Endothelial cell of umbilical vein (primary cell): ENCODE measurements around the gene ZNF462. TPM values are rescaled to one million over a fixed set of nuclear protein-coding genes. Genes with fewer than 3 reads are reported as not detected.
"Not testable (repeated sequence)": the region's sequence is repeated elsewhere in the genome, so short reads cannot be mapped to it uniquely, and the experiment has no call there.

Experiments
- BruUV-seq: library from RNA; stranded (reverse); fragments of 400-500 nt; replicated peaks from 2 replicates; lab custom pipeline; 2021; lab: Mats Ljungman, UMichigan
- CTCF ChIA-PET: fragments of 300-600, 350-600 bp; sonication (Branson Sonifier 250); formaldehyde crosslinking; loops from one replicate; lab custom pipeline; 2021; ENCODE audit warnings: antibody characterized with exemption, inconsistent platforms; lab: Charles Lee
- POLR2A ChIA-PET: fragments of 300-600, 350-600 bp; sonication (Branson Sonifier 250); formaldehyde crosslinking; loops from one replicate; lab custom pipeline; 2021; ENCODE audit warnings: antibody characterized with exemption, inconsistent platforms; lab: Charles Lee
- DNase-seq: peaks from one replicate; pipeline ENCODE4 v3.0.0-alpha.2; 2011; ENCODE audit warnings: low read depth, low spot score
- FAIRE-seq: peaks from 2 replicates; lab custom pipeline; 2011; peaks lifted over from hg19 to GRCh38; lab: Jason Lieb, UNC
- H2AFZ ChIP-seq: 2 replicates; pipeline ENCODE4 v1.6.0; 2012; ENCODE audit warnings: low read depth, low read length, control low read depth, inconsistent platforms
- H3K27ac ChIP-seq: 2 replicates; pipeline ENCODE4 v1.5.1; 2011; ENCODE audit warnings: low read depth, mild to moderate bottlenecking, control low read depth, low read length, moderate library complexity; ENCODE audit not compliant: insufficient read depth
- H3K27me3 ChIP-seq, 2 experiments: 2 replicates each; pipeline versions ENCODE4 v1.6.0 to v1.6.1; 2011; ENCODE audit warnings: low read length in 2 of 2, mixed read lengths in 1 of 2; ENCODE audit not compliant: control insufficient read depth in 2 of 2, insufficient read depth in 2 of 2
- H3K36me3 ChIP-seq, 2 experiments: 2 replicates in 1 of 2; 3 replicates in 1 of 2; pipeline ENCODE4 v1.5.1; 2011; ENCODE audit warnings: low read length in 2 of 2, mild to moderate bottlenecking in 1 of 2, moderate library complexity in 1 of 2; ENCODE audit not compliant: control insufficient read depth in 2 of 2, insufficient read depth in 2 of 2; ENCODE audit errors: extremely low read depth in 1 of 2
- H3K4me1 ChIP-seq: 3 replicates; pipeline ENCODE4 v1.5.1; 2011; ENCODE audit warnings: mild to moderate bottlenecking, low read length; ENCODE audit not compliant: control insufficient read depth, insufficient read depth; ENCODE audit errors: extremely low read depth
- H3K4me2 ChIP-seq: 2 replicates; pipeline ENCODE4 v1.6.1; 2011; ENCODE audit warnings: low read length, control low read depth, mixed read lengths; ENCODE audit not compliant: insufficient read depth
- H3K4me3 ChIP-seq, 3 experiments: fragments of 200-600 bp in 1 of 3; sonication (generic), shearing (Covaris generic) in 1 of 3; replicated peaks in 1 of 3; 2 replicates each; pipeline ENCODE4 v1.5.1; 2011 to 2016; ENCODE audit warnings: control low read depth in 3 of 3, low read length in 3 of 3, mild to moderate bottlenecking in 2 of 3, inconsistent platforms in 1 of 3, low read depth in 1 of 3, moderate library complexity in 1 of 3; ENCODE audit not compliant: insufficient read depth in 1 of 3
- H3K79me2 ChIP-seq: 2 replicates; pipeline ENCODE4 v1.6.0; 2012; ENCODE audit warnings: low read length, inconsistent platforms; ENCODE audit not compliant: control insufficient read depth, insufficient read depth
- H3K9ac ChIP-seq: replicated peaks from 2 replicates; pipeline ENCODE3; 2011; ENCODE audit warnings: low read length, control low read depth; ENCODE audit not compliant: insufficient read depth; ENCODE audit errors: extremely low read depth
- H3K9me1 ChIP-seq: replicated peaks from 3 replicates; pipeline ENCODE4 v1.6.0; 2011; ENCODE audit warnings: mild to moderate bottlenecking, low read length; ENCODE audit not compliant: control insufficient read depth, insufficient read depth; ENCODE audit errors: extremely low read depth
- H3K9me3 ChIP-seq: replicated peaks from 2 replicates; pipeline ENCODE4 v1.5.1; 2012; ENCODE audit warnings: low read length, inconsistent platforms; ENCODE audit not compliant: control insufficient read depth, insufficient read depth
- H4K20me1 ChIP-seq: replicated peaks from 2 replicates; pipeline ENCODE3; 2011; ENCODE audit warnings: mild to moderate bottlenecking, low read length; ENCODE audit not compliant: control insufficient read depth, insufficient read depth; ENCODE audit errors: extremely low read depth
- EZH2 ChIP-seq: IDR thresholded peaks from 2 replicates; pipeline ENCODE4 v1.6.1; 2012; ENCODE audit warnings: borderline replicate concordance, low read depth, mild to moderate bottlenecking, moderate library complexity, low read length, inconsistent platforms; ENCODE audit not compliant: severe bottlenecking
- FOS ChIP-seq: IDR thresholded peaks from 2 replicates; pipeline ENCODE4 v1.6.1; 2011; ENCODE audit warnings: mild to moderate bottlenecking, low read length, moderate library complexity, borderline replicate concordance; ENCODE audit not compliant: insufficient read depth
- GATA2 ChIP-seq: IDR thresholded peaks from 2 replicates; pipeline ENCODE4 v1.7.0; 2011; ENCODE audit warnings: low read depth, mild to moderate bottlenecking, moderate library complexity, mixed read lengths, low read length; ENCODE audit not compliant: insufficient read length, insufficient read depth
- JUN ChIP-seq: IDR thresholded peaks from 2 replicates; pipeline ENCODE4 v1.6.1; 2011; ENCODE audit warnings: borderline replicate concordance, low read depth; ENCODE audit not compliant: insufficient read length, insufficient read depth
- MYC ChIP-seq: IDR thresholded peaks from one replicate; pipeline ENCODE4 v1.6.1; 2011; ENCODE audit warnings: mild to moderate bottlenecking, low read depth, low read length
- POLR2A ChIP-seq: IDR thresholded peaks from 2 replicates; pipeline ENCODE4 v1.6.1; 2012; ENCODE audit warnings: low read depth, mild to moderate bottlenecking, control low read depth, low read length
- POLR2AphosphoS5 ChIP-seq: IDR thresholded peaks from 2 replicates; pipeline ENCODE4 v1.6.1; 2012; ENCODE audit warnings: low read depth, mild to moderate bottlenecking, control low read depth, low read length, moderate library complexity; ENCODE audit not compliant: insufficient read depth
- dilution Hi-C: fragments of 300-500 bp; cut with MboI; formaldehyde crosslinking; loops from one replicate; pipeline ENCODE4 v1.15.0; 2019; ENCODE audit warnings: low sequenced_read_pairs; ENCODE audit not compliant: extremely low pct_ligation_motif_present
- intact Hi-C: fragments of 100-400 bp; cut with micrococcal nuclease; formaldehyde crosslinking; loops from one replicate; pipeline ENCODE4 v1.10.0; 2022
- polyA plus RNA-seq, 4 experiments: library from polyadenylated mRNA; depleted of rRNA in 3 of 4; stranded (reverse) in 3 of 4; unstranded in 1 of 4; fragments of >200 nt; gene quantifications; 2 replicates each; pipeline versions ENCODE4 v1.2.1 to v1.2.3, GENCODE V29; 2011 to 2012; ENCODE audit warnings: missing spikeins in 1 of 4
- total RNA-seq: library from RNA; stranded (reverse); gene quantifications from 2 replicates; pipeline ENCODE4 v1.2.3, GENCODE V29; 2021
- TF ChIP-seq, protein P1 (sequence below): IDR thresholded peaks from 2 replicates; pipeline ENCODE4 v1.6.1; 2011; ENCODE audit not compliant: insufficient read depth, insufficient read length
- TF ChIP-seq, protein P2 (sequence below), 2 donors: IDR thresholded peaks; 1 replicate in 1 of 2; 2 replicates in 1 of 2; pipeline ENCODE4 v1.5.1; 2011; ENCODE audit warnings: low read length in 2 of 2, mild to moderate bottlenecking in 2 of 2, moderate library complexity in 2 of 2, control low read depth in 1 of 2, inconsistent platforms in 1 of 2, low read depth in 1 of 2; ENCODE audit not compliant: insufficient read depth in 1 of 2; ENCODE audit errors: extremely low read depth in 1 of 2

The ZNF462 gene
- total and polyA plus RNA-seq, 2 donors (not counting 3 experiments of a cell fraction or from before 2014, with no cell fraction given), result 6.2 to 24.7 TPM

GRCh38 chr9:106897751-106898150 lies 34.8 kb downstream of the ZNF462 start:
- Histone ChIP-seq H3K36me3 (no peaks in the 10 kb centered on the region), H3K4me2 (no peak overlapping the region), H3K27ac (no peak overlapping the region), H3K9me1 (no peaks in the 10 kb centered on the region), H2AFZ (no peak overlapping the region), H3K79me2 (no peaks in the 10 kb centered on the region), H3K4me1 (peaks cover 12% of the 10 kb centered on the region), H3K27me3 (no peaks in the 10 kb centered on the region), H3K9me3 (no peaks in the 10 kb centered on the region), H3K4me3 (no peak overlapping the region), H4K20me1 (no peaks in the 10 kb centered on the region), H3K9ac (no peak overlapping the region)
- TF ChIP-seq POLR2A (no peak), FOS (no peak), JUN (no peak), EZH2 (no peak), MYC (no peak), POLR2AphosphoS5 (no peak), GATA2 (no peak)
- TF ChIP-seq, protein P1, sequence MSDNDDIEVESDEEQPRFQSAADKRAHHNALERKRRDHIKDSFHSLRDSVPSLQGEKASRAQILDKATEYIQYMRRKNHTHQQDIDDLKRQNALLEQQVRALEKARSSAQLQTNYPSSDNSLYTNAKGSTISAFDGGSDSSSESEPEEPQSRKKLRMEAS, result no peak
- TF ChIP-seq, protein P2, sequence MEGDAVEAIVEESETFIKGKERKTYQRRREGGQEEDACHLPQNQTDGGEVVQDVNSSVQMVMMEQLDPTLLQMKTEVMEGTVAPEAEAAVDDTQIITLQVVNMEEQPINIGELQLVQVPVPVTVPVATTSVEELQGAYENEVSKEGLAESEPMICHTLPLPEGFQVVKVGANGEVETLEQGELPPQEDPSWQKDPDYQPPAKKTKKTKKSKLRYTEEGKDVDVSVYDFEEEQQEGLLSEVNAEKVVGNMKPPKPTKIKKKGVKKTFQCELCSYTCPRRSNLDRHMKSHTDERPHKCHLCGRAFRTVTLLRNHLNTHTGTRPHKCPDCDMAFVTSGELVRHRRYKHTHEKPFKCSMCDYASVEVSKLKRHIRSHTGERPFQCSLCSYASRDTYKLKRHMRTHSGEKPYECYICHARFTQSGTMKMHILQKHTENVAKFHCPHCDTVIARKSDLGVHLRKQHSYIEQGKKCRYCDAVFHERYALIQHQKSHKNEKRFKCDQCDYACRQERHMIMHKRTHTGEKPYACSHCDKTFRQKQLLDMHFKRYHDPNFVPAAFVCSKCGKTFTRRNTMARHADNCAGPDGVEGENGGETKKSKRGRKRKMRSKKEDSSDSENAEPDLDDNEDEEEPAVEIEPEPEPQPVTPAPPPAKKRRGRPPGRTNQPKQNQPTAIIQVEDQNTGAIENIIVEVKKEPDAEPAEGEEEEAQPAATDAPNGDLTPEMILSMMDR (IDR thresholded peaks at IDR 0.05; ENCODE audit: extremely low read depth in 1 of 2, insufficient read depth in 1 of 2, low read depth in 1 of 2, low read length in 2 of 2), result no peak
- dilution Hi-C loops (no loop called here), intact Hi-C loops (no loop called here)
- FAIRE-seq (no peak), DNase-seq (no peak)
- no TSS peak for BruUV-seq
- POLR2A ChIA-PET, result no interaction called here
- CTCF ChIA-PET, result no interaction called here

DNA sequence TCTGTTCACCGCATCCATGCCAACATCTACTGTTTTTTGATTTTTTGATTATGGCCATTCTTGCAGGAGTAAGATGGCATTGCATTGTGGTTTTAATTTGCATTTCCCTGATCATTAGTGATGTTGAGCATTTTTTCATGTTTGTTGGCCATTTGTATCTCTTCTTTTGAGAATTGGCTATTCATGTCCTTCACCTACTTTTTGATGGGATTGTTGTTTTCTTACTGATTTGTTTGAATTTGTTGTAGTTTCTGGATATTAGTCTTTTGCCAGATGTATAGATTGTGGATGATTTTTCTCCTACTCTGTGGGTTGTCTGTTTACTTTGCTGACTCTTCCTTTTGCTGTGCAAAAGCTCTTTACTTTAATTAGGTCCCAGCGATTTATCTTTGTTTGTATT lies 37.6 kb downstream of the ZNF462 start:
- H3K36me3 ChIP-seq, H3K27ac ChIP-seq, H3K79me2 ChIP-seq, H4K20me1 ChIP-seq, H3K4me1 ChIP-seq, H2AFZ ChIP-seq, H3K4me3 ChIP-seq, intact Hi-C loops, H3K27me3 ChIP-seq, DNase-seq, CTCF ChIA-PET, FAIRE-seq, POLR2A ChIA-PET, H3K9ac ChIP-seq, H3K9me3 ChIP-seq, H3K9me1 ChIP-seq, H3K4me2 ChIP-seq, BruUV-seq, dilution Hi-C loops: not testable (repeated sequence)
